SH-SY5Y (cell line): ENCODE data around the gene RIPOR1.

Experiments
- GATA2 ChIP-seq: IDR thresholded peaks from 2 replicates; pipeline ENCODE4 v1.6.1; 2011; ENCODE audit warnings: mild to moderate bottlenecking, low read depth, low read length
- GATA3 ChIP-seq: IDR thresholded peaks from 2 replicates; pipeline ENCODE4 v1.6.1; 2011; ENCODE audit warnings: low read depth, mild to moderate bottlenecking, low read length, moderate library complexity

DNA sequence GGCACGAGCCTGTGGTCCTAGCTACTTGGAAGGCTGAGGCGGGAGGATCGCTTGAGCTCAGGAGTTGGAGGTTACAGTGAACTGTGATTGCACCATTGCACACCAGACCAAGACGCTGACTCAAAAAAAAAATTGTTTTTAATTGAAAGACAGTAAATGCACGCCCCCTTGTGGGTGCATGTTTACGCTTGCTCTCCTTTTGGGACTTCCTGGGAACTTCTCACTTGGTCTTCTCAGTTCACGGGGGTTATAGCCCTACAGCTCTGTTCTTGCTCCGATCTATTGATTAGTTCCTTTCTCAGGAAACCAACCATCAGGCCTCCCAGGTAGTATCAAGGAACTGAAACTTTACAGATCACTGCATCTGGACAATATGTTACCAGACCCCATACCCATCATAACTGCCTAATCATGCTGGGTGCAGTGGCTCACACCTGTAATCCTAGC, 14.2 kb upstream of the RIPOR1 start:
- TF ChIP-seq GATA2 (no peak), GATA3 (no peak)
